PC-9 (cell line): Measurements from ENCODE around the gene GATC. TPM values are rescaled to one million over a fixed set of nuclear protein-coding genes. Genes with fewer than 3 reads are reported as not detected.

Experiments used
- BruUV-seq: library from RNA; stranded (reverse); fragments of 400-500 nt; replicated peaks from 2 replicates; lab custom pipeline; 2021; lab: Mats Ljungman, UMichigan
- CTCF ChIA-PET: fragments of 300-600 bp; sonication (Branson Sonifier 250); formaldehyde crosslinking; loops from one replicate; lab custom pipeline; 2022; ENCODE audit warnings: antibody characterized with exemption; lab: Charles Lee
- POLR2A ChIA-PET: fragments of 300-600 bp; sonication (Branson Sonifier 250); formaldehyde crosslinking; loops from one replicate; lab custom pipeline; 2022; ENCODE audit warnings: antibody characterized with exemption; ENCODE audit not compliant: unreplicated experiment; lab: Charles Lee
- DNase-seq, 2 experiments: peaks; one replicate each; pipeline versions ENCODE4 v3.0.0 to v3.0.0-alpha.2; 2015 to 2022; ENCODE audit warnings: mixed read lengths in 1 of 2
- H2AFZ ChIP-seq: fragments of 200-600 bp; sonication (generic); 2 replicates; pipeline ENCODE4 v1.8.1; 2017; ENCODE audit warnings: antibody characterized with exemption
- H3F3A ChIP-seq: fragments of 200-600 bp; sonication (generic); 2 replicates; pipeline ENCODE4 v1.8.1; 2017; ENCODE audit warnings: antibody characterized with exemption, mild to moderate bottlenecking, low read depth; ENCODE audit not compliant: insufficient read depth
- H3K27ac ChIP-seq: fragments of 200-600 bp; sonication (generic); 2 replicates; pipeline ENCODE4 v1.6.1; 2016; ENCODE audit warnings: mixed run types
- H3K27me3 ChIP-seq: fragments of 200-600 bp; sonication (generic); 2 replicates; pipeline ENCODE4 v1.6.1; 2016; ENCODE audit warnings: low read depth, mixed run types; ENCODE audit not compliant: insufficient read depth
- H3K36me3 ChIP-seq: fragments of 200-600 bp; sonication (generic); 2 replicates; pipeline ENCODE4 v1.6.1; 2016; ENCODE audit warnings: low read depth, mixed run types
- H3K4me1 ChIP-seq: fragments of 200-600 bp; sonication (generic); replicated peaks from 2 replicates; pipeline ENCODE4 v1.6.1; 2016; ENCODE audit warnings: mixed run types; ENCODE audit not compliant: insufficient read depth
- H3K4me2 ChIP-seq: fragments of 200-600 bp; sonication (generic); 2 replicates; pipeline ENCODE4 v1.6.1; 2017; ENCODE audit warnings: mixed run types
- H3K4me3 ChIP-seq: fragments of 200-600 bp; sonication (generic); 2 replicates; pipeline ENCODE4 v1.6.1; 2016; ENCODE audit warnings: mixed run types
- H3K79me2 ChIP-seq: fragments of 200-600 bp; sonication (generic); 2 replicates; pipeline ENCODE4 v1.6.1; 2017; ENCODE audit warnings: low read depth, mixed run types
- H3K9me2 ChIP-seq: fragments of 200-600 bp; sonication (generic); 2 replicates; pipeline ENCODE4 v1.8.1; 2017; ENCODE audit warnings: mild to moderate bottlenecking; ENCODE audit not compliant: insufficient read depth
- H3K9me3 ChIP-seq: fragments of 200-600 bp; sonication (generic); 2 replicates; pipeline ENCODE4 v1.8.1; 2016; ENCODE audit warnings: low read depth; ENCODE audit not compliant: insufficient read depth
- H4K20me1 ChIP-seq: fragments of 200-600 bp; sonication (generic); 2 replicates; pipeline ENCODE4 v1.8.1; 2017; ENCODE audit not compliant: insufficient read depth
- CTCF ChIP-seq: fragments of 200-600 bp; sonication (generic); conservative IDR thresholded peaks from 2 replicates; pipeline ENCODE4 v1.6.1; 2017; ENCODE audit warnings: mixed run types, antibody characterized with exemption, mild to moderate bottlenecking, moderate library complexity
- EZH2 ChIP-seq: fragments of 200-600 bp; sonication (generic); IDR thresholded peaks from 2 replicates; pipeline ENCODE4 v1.8.0; 2017; ENCODE audit warnings: antibody characterized with exemption, low read depth
- intact Hi-C: fragments of 100-400 bp; cut with micrococcal nuclease; formaldehyde crosslinking; loops from one replicate; pipeline ENCODE4 v1.10.0; 2022; ENCODE audit not compliant: unreplicated experiment
- total RNA-seq: library from RNA; stranded (reverse); gene quantifications from 2 replicates; pipeline ENCODE4 v1.2.3, GENCODE V29; 2021

GATC gene
- total RNA-seq, 1 experiment from 2014 or later, result 24.3 TPM

- H4K20me1 ChIP-seq, result peaks cover 61% of the 10 kb centered on the region
- H3F3A ChIP-seq, result peaks cover 35% of the 10 kb centered on the region; the same call in 1 of the 2 replicates
- peaks cover 71% of the 10 kb centered on the region for H3K79me2 ChIP-seq
- no peak overlapping the region for H3K4me3 ChIP-seq
- no peaks in the 10 kb centered on the region for H3K27me3 ChIP-seq
- H2AFZ ChIP-seq, result no peak overlapping the region
- H3K36me3 ChIP-seq, result peaks cover 37% of the 10 kb centered on the region
- TF ChIP-seq EZH2 (no peak), CTCF (no peak)
- H3K9me3 ChIP-seq, result no peaks in the 10 kb centered on the region
- intact Hi-C loops, result loop anchor here (1.0 kb wide), 1 partner anchor 109 kb away; no protein-coding TSS in a partner anchor
- H3K4me2 ChIP-seq, result no peak overlapping the region
- no peak overlapping the region for H3K27ac ChIP-seq
- ChIA-PET POLR2A (interaction anchor here (0.7 kb wide), 1 partner anchor 23 kb away, joined by 8 read pairs; no protein-coding TSS in a partner anchor), CTCF (interaction anchor here (0.9 kb wide), 1 partner anchor 115 kb away, joined by 5 read pairs; no protein-coding TSS in a partner anchor)
- H3K4me1 ChIP-seq, result peaks cover 22% of the 10 kb centered on the region; the same call in 1 of the 2 replicates
- no peaks in the 10 kb centered on the region for H3K9me2 ChIP-seq
- DNase-seq, result no peak
- BruUV-seq, result no TSS peak
These were observed 19.5 kb downstream of the GATC start for GRCh38 chr12:120465756-120466155.

GRCh38 chr12:120466560-120467315 lies 20.5 kb downstream of the GATC start:
- Histone ChIP-seq H3K9me3 (no peaks in the 10 kb centered on the region), H3K36me3 (peaks cover 30% of the 10 kb centered on the region; the same call in 1 of the 2 replicates), H4K20me1 (peaks cover 61% of the 10 kb centered on the region), H2AFZ (no peak overlapping the region), H3K79me2 (peaks cover 79% of the 10 kb centered on the region), H3K9me2 (no peaks in the 10 kb centered on the region), H3F3A (peaks cover 26% of the 10 kb centered on the region; the same call in 1 of the 2 replicates), H3K4me2 (peak overlapping the region; percentile 94; the same call in 1 of the 2 replicates), H3K4me3 (no peak overlapping the region), H3K27ac (no peak overlapping the region), H3K27me3 (no peaks in the 10 kb centered on the region), H3K4me1 (peaks cover 25% of the 10 kb centered on the region)
- ChIA-PET POLR2A (no interaction called here), CTCF (interaction anchor here (0.9 kb wide), 1 partner anchor 114 kb away, joined by 5 read pairs; no protein-coding TSS in a partner anchor)
- TF ChIP-seq CTCF (peak; percentile 68), EZH2 (no peak)
- intact Hi-C loops, result loop anchor here (1.0 kb wide), 1 partner anchor 110 kb away; no protein-coding TSS in a partner anchor
- peak in 1 of 2 experiments; percentile 24 for DNase-seq
- BruUV-seq, result TSS peak; percentile 12

- Histone ChIP-seq H3K9me3 (no peaks in the 10 kb centered on the region), H3K9me2 (no peaks in the 10 kb centered on the region), H3K4me2 (peak overlapping the region; percentile 94; the same call in 1 of the 2 replicates), H3K79me2 (peaks cover 86% of the 10 kb centered on the region), H3F3A (peaks cover 26% of the 10 kb centered on the region; the same call in 1 of the 2 replicates), H3K4me1 (peaks cover 32% of the 10 kb centered on the region), H2AFZ (no peak overlapping the region), H3K27me3 (no peaks in the 10 kb centered on the region), H3K4me3 (no peak overlapping the region), H3K36me3 (peaks cover 24% of the 10 kb centered on the region; the same call in 1 of the 2 replicates), H3K27ac (no peak overlapping the region), H4K20me1 (peaks cover 55% of the 10 kb centered on the region)
- no TSS peak for BruUV-seq
- TF ChIP-seq CTCF (no peak), EZH2 (no peak)
- ChIA-PET POLR2A (no interaction called here), CTCF (interaction anchor here (0.6 kb wide), 1 partner anchor 131 kb away, joined by 4 read pairs; no protein-coding TSS in a partner anchor)
- intact Hi-C loops, result no loop called here
- no peak for DNase-seq
These were observed 21.2 kb downstream of the GATC start for GRCh38 chr12:120467439-120467838.
